ENCODE measurements around the gene AADACL4. TPM values are rescaled to one million over a fixed set of nuclear protein-coding genes. Genes with fewer than 3 reads are reported as not detected.

Gene AADACL4
- total and polyA plus RNA-seq, 9 of the 15 experiments (the other 6 are each of a cell fraction or from before 2014, with no cell fraction given), result not detected

- TF ChIP-seq ZNF318 (IDR thresholded peaks at IDR 0.05; ENCODE audit: borderline replicate concordance in 1 of 2, low read depth in 1 of 2) (peak in 1 of 2 experiments; percentile 32; a peak in 1 of 4 replicates), ARID1B (IDR thresholded peaks at IDR 0.05) (peak; percentile 47; the same call in 1 of the 2 replicates), ID3 (CRISPR knock-in tag; IDR thresholded peaks at IDR 0.05) (no peak), ID3 (tag; IDR thresholded peaks at IDR 0.05) (no peak), ILK (tag; IDR thresholded peaks at IDR 0.05; ENCODE audit: borderline replicate concordance, low read depth) (no peak), ZSCAN32 (CRISPR knock-in tag; IDR thresholded peaks at IDR 0.05) (no peak), VEZF1 (CRISPR knock-in tag; IDR thresholded peaks at IDR 0.05) (peak; percentile 75), ATF7 (IDR thresholded peaks at IDR 0.05) (peak; percentile 50), PURB (CRISPR knock-in tag; IDR thresholded peaks at IDR 0.05; ENCODE audit: low read depth) (no peak), ARID2 (IDR thresholded peaks at IDR 0.05) (no peak), POLR2AphosphoS5 (IDR thresholded peaks at IDR 0.05; ENCODE audit: control insufficient read depth, insufficient read depth, low read depth, low read length) (peak; percentile 81), SMAD4 (CRISPR knock-in tag; conservative IDR thresholded peaks at IDR 0.05) (peak; percentile 71), SRF (CRISPR knock-in tag; IDR thresholded peaks at IDR 0.05) (peak in 1 of 2 experiments; percentile 81; a peak in 1 of 4 replicates)
Observed at GRCh38 chr1:12618965-12619791, 24.7 kb upstream of the AADACL4 start (continued).

Measured in K562 (cell line).